ENCODE measurements around the gene D2HGDH. TPM values are rescaled to one million over a fixed set of nuclear protein-coding genes. Genes with fewer than 3 reads are reported as not detected.

D2HGDH gene
- total and polyA plus RNA-seq, 2 of the 8 experiments (the other 6 are each of a cell fraction or from before 2014, with no cell fraction given): 3.4 to 8.1 TPM

- Histone ChIP-seq H3K79me2 (ENCODE audit: control insufficient read depth in 1 of 2, insufficient read depth in 2 of 2, low read length in 2 of 2) (no peaks in the 10 kb centered on the region), H3K9me3 (ENCODE audit: insufficient read depth in 2 of 2, low read depth in 1 of 2, low read length in 1 of 2) (no peaks in the 10 kb centered on the region), H4K91ac (replicated peaks; ENCODE audit: insufficient read length, low read length) (peak overlapping the region; percentile 40), H3K79me1 (ENCODE audit: low read depth, low read length) (no peaks in the 10 kb centered on the region), H3K4me3 (ENCODE audit: extremely low read depth in 1 of 4, insufficient read depth in 2 of 4, low read depth in 3 of 4, low read length in 4 of 4) (no peak overlapping the region), H3K36me3 (ENCODE audit: control insufficient read depth in 2 of 4, insufficient read depth in 4 of 4, low read length in 3 of 4) (no peaks in the 10 kb centered on the region), H2BK15ac (ENCODE audit: low read length) (0 out of 2 replicates have a peak overlapping the region, but pooled peaks have one; percentile 40), H3K4me1 (replicated peaks in 1 of 4; ENCODE audit: control insufficient read depth in 3 of 4, insufficient read depth in 4 of 4, low read length in 3 of 4) (peaks cover 2 to 13% (median 6%) of the 10 kb centered on the region in 4 experiments), H3K27me3 (replicated peaks in 1 of 4; ENCODE audit: control insufficient read depth in 3 of 4, extremely low read depth in 1 of 4, insufficient read depth in 3 of 4, low read length in 3 of 4) (peaks cover 0 to 2% (median 0%) of the 10 kb centered on the region in 4 experiments; a peak in 3 of 7 replicates), H4K20me1 (replicated peaks in 1 of 2; ENCODE audit: control insufficient read depth in 1 of 2, insufficient read depth in 2 of 2, low read length in 2 of 2) (no peaks in the 10 kb centered on the region), H2AFZ (ENCODE audit: low read length) (no peak overlapping the region), H4K8ac (ENCODE audit: extremely low read depth, insufficient read depth, low read length) (no peak overlapping the region; the same call in none of the 2 replicates), H3K27ac (ENCODE audit: low read depth, low read length) (no peak overlapping the region), H3K23ac (ENCODE audit: insufficient read length) (no peak overlapping the region), H2BK20ac (ENCODE audit: low read length) (no peak overlapping the region), H3K9ac (replicated peaks in 1 of 4; ENCODE audit: extremely low read depth in 1 of 4, low read depth in 3 of 4, low read length in 3 of 4) (no peak overlapping the region), H3K4ac (replicated peaks; ENCODE audit: insufficient read length, low read depth, low read length) (no peak overlapping the region), H3K23me2 (ENCODE audit: low read depth, low read length) (no peaks in the 10 kb centered on the region), H4K5ac (ENCODE audit: insufficient read length, low read depth, low read length) (no peak overlapping the region), H2BK120ac (replicated peaks; ENCODE audit: low read depth, low read length) (peak overlapping the region; percentile 35), H3K14ac (ENCODE audit: insufficient read length) (no peak overlapping the region), H3K4me2 (ENCODE audit: insufficient read depth in 1 of 2, low read depth in 2 of 2, low read length in 2 of 2) (no peak overlapping the region), H3K18ac (ENCODE audit: extremely low read depth, low read length) (no peak overlapping the region), H3K56ac (replicated peaks; ENCODE audit: insufficient read length, low read depth, low read length) (no peak overlapping the region), H2BK5ac (ENCODE audit: low read depth, low read length) (no peak overlapping the region), H2BK12ac (ENCODE audit: low read depth, low read length) (peak overlapping the region; percentile 55; the same call in 1 of the 2 replicates), H2AK5ac (ENCODE audit: low read depth, low read length) (no peak overlapping the region; the same call in 1 of the 2 replicates)
- 84% methylated on average over 17 of the region's 29 CpGs; no CpG with 5 or more reads in 1 of the 2 experiments for WGBS, 2 experiments (ENCODE audit: extremely low coverage in 1 of 2, insufficient coverage in 1 of 2, insufficient read length in 1 of 2, insufficient replicate concordance in 2 of 2, low coverage in 1 of 2, low lambda C conversion rate in 2 of 2, missing lambda C conversion rate in 1 of 2)
- DNase-seq (ENCODE audit: low read depth in 1 of 2, low spot score in 2 of 2) (no peak), FAIRE-seq (no peak)
- ChIA-PET POLR2A (ENCODE audit: partially characterized antibody) (interaction anchor here (1.0 to 3.0 kb wide), 2 partner anchors 34 to 108 kb away, joined by 3 to 11 read pairs; partner anchors contain the start of genes GAL3ST2 and ING5), CTCF (ENCODE audit: partially characterized antibody) (interaction anchor here (1.1 to 1.4 kb wide), 3 partner anchors 32 to 91 kb away, joined by 3 to 10 read pairs (median 5); a partner anchor contains a TSS)
- TF ChIP-seq JUND (IDR thresholded peaks at IDR 0.05; ENCODE audit: low read length) (no peak), HDAC6 (IDR thresholded peaks at IDR 0.05; ENCODE audit: low read depth, low read length) (no peak), EP300 (IDR thresholded peaks at IDR 0.05; ENCODE audit: borderline replicate concordance in 1 of 2, low read depth in 2 of 2, low read length in 2 of 2) (no peak), POU5F1 (IDR thresholded peaks at IDR 0.05; ENCODE audit: low read depth, low read length) (no peak), EGR1 (IDR thresholded peaks at IDR 0.05; ENCODE audit: borderline replicate concordance, low read depth, low read length) (no peak), RFX5 (IDR thresholded peaks at IDR 0.05; ENCODE audit: borderline replicate concordance, low read depth, low read length) (no peak), SIN3A (conservative IDR thresholded peaks at IDR 0.05 in 1 of 2, IDR thresholded peaks at IDR 0.05 in 1 of 2; ENCODE audit: low read depth in 1 of 2, low read length in 2 of 2) (no peak), PHF8 (conservative IDR thresholded peaks at IDR 0.05; ENCODE audit: low read depth, low read length) (no peak), SRF (IDR thresholded peaks at IDR 0.05; ENCODE audit: low read depth, low read length) (no peak), ASH2L (IDR thresholded peaks at IDR 0.05; ENCODE audit: low read length) (no peak), CBX5 (IDR thresholded peaks at IDR 0.05; ENCODE audit: low read depth, low read length) (no peak)
Observed at GRCh38 chr2:241809383-241810306, 75.2 kb downstream of the D2HGDH start.
